Stimulated activated naive CD8-positive, alpha-beta T cell treated with anti-CD3 and anti-CD28 coated beads, Interleukin-15, amount 100 ng/mL, for 72 hours (primary cell): ENCODE results near the gene DHRSX.
"Not testable (repeated sequence)": the region's sequence is repeated elsewhere in the genome, so short reads cannot be mapped to it uniquely, and the experiment has no call there.

Source experiments
- ATAC-seq: fragments of 150-1000 bp; cut with Tn5 transposase; 2 replicates; pipeline ENCODE4 v1.10.0; 2021; ENCODE audit warnings: mild to moderate bottlenecking, moderate library complexity
- DNase-seq, 2 donors: peaks; one replicate each; pipeline ENCODE4 v3.0.0; 2021 to 2022
- H3K27ac Mint-ChIP-seq, 2 donors: one replicate each; pipeline ENCODE4 v1.8.0; 2022; ENCODE audit warnings: mild to moderate bottlenecking in 2 of 2, mixed read lengths in 2 of 2, moderate library complexity in 2 of 2
- H3K27me3 Mint-ChIP-seq: one replicate; pipeline ENCODE4 v1.8.0; 2022; ENCODE audit warnings: mixed read lengths
- H3K4me1 Mint-ChIP-seq: one replicate; pipeline ENCODE4 v1.8.0; 2022; ENCODE audit warnings: mild to moderate bottlenecking, mixed read lengths
- H3K4me3 Mint-ChIP-seq, 2 donors: one replicate each; pipeline ENCODE4 v1.8.0; 2022; ENCODE audit warnings: mild to moderate bottlenecking in 2 of 2, mixed read lengths in 2 of 2, moderate library complexity in 1 of 2
- H3K9me3 Mint-ChIP-seq, 2 donors: one replicate each; pipeline ENCODE4 v1.8.0; 2022; ENCODE audit warnings: mixed read lengths in 2 of 2

Gene DHRSX

GRCh38 chrX:2505341-2505740 is 4.6 kb upstream of the DHRSX start:
- H3K9me3 Mint-ChIP-seq, ATAC-seq, DNase-seq, H3K27me3 Mint-ChIP-seq, H3K4me3 Mint-ChIP-seq, H3K4me1 Mint-ChIP-seq, H3K27ac Mint-ChIP-seq: not testable (repeated sequence)

DNA sequence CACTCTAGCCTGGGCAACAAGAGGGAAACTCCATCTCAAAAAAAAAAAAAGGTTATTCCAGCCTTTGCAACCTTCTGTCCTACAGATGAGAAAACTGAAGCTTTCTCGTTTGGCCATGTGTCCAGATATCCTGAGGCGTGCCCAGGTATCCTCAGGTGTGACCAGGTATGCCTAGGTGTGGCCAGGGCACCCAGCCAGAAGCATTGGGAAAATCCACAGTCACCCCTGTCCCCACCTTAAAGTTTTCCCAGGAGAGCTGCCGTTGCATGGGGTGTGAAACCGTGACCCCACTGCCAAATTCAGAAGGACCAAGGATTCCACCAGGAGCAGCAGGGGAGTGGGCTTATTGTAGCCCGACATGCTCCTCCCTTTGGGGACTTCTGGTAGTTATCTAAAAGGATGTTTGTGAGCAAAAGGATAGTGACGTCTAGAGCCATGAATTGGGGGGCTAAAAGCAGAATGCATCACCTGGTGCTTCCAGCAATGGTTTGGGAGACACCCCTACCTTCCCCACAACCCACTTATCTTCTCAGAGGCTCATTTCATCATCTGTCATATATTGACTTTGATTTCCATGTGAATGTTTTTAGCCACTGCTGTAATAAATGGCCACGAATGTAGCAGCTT is 4.0 kb upstream of the DHRSX start:
- no peaks in the 10 kb centered on the region for H3K27me3 Mint-ChIP-seq
- no peak overlapping the region for H3K27ac Mint-ChIP-seq
- H3K9me3 Mint-ChIP-seq: no peaks in the 10 kb centered on the region
- no peak overlapping the region for H3K4me3 Mint-ChIP-seq
- no peak for DNase-seq
- no peak for ATAC-seq
- peaks cover 10% of the 10 kb centered on the region for H3K4me1 Mint-ChIP-seq

DNA sequence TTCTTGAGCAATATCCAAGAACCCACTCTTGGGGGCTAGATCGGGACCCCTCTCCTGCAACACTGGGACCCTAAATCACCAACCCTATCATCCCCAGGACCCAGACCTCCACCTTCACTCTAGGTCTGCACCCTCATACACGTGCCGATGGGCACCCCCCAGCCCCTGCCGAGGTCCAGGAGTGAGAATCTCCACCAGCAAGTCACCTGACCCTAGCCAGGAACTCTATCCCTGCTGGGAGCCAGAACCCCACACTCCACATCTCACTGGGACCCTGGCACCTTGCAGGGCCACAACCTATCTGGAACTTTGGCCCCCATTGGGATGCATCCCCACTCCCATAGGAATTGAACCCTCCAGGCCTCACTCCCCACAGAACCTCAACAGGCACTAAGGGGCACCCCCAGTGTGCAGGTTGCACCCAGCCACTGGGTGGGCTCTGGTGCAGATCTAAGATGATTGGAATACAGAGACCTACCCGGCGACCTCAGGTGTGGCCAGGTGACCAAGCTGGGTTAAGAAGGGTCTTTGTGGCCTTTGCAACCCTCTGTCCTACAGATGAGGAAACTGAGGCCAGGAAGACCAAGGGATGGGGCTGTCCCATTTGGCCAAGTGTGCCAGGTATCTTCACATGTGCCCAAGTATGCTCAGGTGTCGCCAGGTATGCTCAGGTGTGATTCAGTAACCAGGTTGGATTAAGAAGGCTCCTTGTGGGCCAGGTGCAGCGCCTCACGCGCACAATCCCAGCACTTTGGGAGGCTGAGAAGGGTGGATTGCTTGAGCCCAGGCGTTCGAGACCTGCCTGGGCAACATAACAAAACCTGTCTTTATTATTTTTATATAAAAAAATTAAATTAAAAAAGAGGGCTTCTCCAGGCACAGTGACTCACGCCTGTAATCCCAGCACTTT is 3.1 kb upstream of the DHRSX start:
- DNase-seq (no peak), ATAC-seq (no peak)
- Mint-ChIP-seq H3K4me1 (peaks cover 19% of the 10 kb centered on the region), H3K27ac (no peak overlapping the region), H3K4me3 (no peak overlapping the region), H3K27me3 (no peaks in the 10 kb centered on the region), H3K9me3 (no peaks in the 10 kb centered on the region)

DNA sequence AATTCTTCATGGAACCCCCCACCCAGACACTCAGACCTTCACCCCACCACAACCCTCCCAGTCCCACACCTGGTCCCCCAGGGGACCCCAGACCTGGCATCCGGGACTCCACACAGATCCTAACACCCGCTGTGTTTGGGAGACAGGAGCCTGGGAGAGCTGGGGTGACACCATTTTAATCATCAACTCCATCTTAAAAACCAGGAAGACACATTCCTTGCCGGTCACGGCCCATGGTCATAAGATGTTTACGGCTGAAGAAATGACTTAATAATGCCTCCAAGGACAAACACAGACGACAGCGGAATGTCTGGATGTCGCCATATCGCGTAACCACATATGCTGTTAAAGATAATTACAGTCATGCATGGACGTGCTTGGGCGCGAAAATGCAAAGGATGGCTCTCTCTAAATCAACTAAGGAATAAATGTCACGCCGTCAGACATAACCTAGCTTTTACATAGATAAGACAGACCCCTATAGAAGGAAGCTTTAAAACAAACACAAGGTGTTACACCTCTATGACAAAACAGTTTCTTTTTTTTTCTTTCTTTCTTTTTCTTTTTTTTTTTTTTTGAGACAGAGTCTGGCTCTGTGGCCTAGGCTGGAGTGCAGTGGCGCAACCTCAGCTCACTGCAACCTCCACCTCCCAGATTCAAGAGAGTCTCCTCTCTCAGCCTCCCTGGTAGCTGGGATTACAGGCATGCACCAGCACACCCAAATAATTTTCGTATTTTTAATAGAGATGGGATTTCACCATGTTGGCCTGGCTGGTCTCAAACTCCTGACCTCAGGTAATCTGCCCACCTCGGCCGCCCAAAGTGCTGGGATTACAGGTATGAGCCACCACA is 2.1 kb upstream of the DHRSX start:
- Mint-ChIP-seq H3K27me3 (no peaks in the 10 kb centered on the region), H3K4me1 (peaks cover 29% of the 10 kb centered on the region), H3K27ac (peak overlapping the region in 1 of 2 donors; percentile 85), H3K4me3 (no peak overlapping the region), H3K9me3 (no peaks in the 10 kb centered on the region)
- no peak for DNase-seq
- ATAC-seq: no peak

DNA sequence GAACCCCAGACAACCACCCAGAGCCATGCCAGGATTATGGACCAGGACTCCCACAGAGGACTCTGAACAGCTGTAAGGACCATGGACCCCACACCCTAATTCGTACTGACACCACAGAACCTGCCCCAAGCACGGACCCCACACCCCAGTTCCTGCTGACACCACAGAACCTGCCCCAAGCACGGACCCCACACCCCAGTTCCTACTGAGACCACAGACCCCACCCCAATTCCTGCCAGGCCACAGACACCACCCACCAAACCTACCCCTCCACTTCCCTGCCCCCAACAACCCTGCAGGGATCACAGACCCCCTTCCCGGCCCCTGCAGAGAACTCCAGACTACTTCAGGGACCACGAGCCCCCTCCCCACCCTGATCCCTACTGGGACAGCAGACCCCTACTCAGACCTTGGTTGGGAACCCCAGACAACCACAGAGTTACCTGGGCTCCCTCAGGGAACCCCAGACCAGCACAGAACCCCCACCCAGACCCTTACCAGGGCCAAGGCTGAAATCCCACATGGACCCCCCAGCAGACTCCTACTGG is 1.4 kb upstream of the DHRSX start:
- H3K27ac Mint-ChIP-seq: peak overlapping the region; percentile 82 to 97
- H3K4me1 Mint-ChIP-seq: peaks cover 33% of the 10 kb centered on the region
- H3K9me3 Mint-ChIP-seq: no peaks in the 10 kb centered on the region
- H3K27me3 Mint-ChIP-seq: no peaks in the 10 kb centered on the region
- peak overlapping the region; percentile 79 to 85 for H3K4me3 Mint-ChIP-seq
- no peak for DNase-seq
- ATAC-seq: no peak

GRCh38 chrX:2501559-2502102 is 855 bp upstream of the DHRSX start:
- Mint-ChIP-seq H3K27ac (peak overlapping the region; percentile 97), H3K4me1 (peaks cover 33% of the 10 kb centered on the region), H3K4me3 (peak overlapping the region; percentile 79 to 85), H3K27me3 (no peaks in the 10 kb centered on the region), H3K9me3 (no peaks in the 10 kb centered on the region)
- no peak for DNase-seq
- ATAC-seq: peak; percentile 36

- ATAC-seq (peak; percentile 72), DNase-seq (peak; percentile 32 to 54)
- peak overlapping the region in 1 of 2 donors; percentile 93 for H3K27ac Mint-ChIP-seq
- H3K27me3 Mint-ChIP-seq: no peaks in the 10 kb centered on the region
- peaks cover 33% of the 10 kb centered on the region for H3K4me1 Mint-ChIP-seq
- H3K9me3 Mint-ChIP-seq: no peaks in the 10 kb centered on the region
- peak overlapping the region; percentile 74 to 81 for H3K4me3 Mint-ChIP-seq
These were observed 529 bp downstream of the DHRSX start for GRCh38 chrX:2500091-2500802.

GRCh38 chrX:2499507-2499906 is 1.3 kb downstream of the DHRSX start:
- H3K27ac Mint-ChIP-seq: peak overlapping the region in 1 of 2 donors; percentile 97
- no peaks in the 10 kb centered on the region for H3K9me3 Mint-ChIP-seq
- H3K4me1 Mint-ChIP-seq: peaks cover 33% of the 10 kb centered on the region
- H3K27me3 Mint-ChIP-seq: no peaks in the 10 kb centered on the region
- ATAC-seq (no peak), DNase-seq (no peak)
- H3K4me3 Mint-ChIP-seq: peak overlapping the region; percentile 74 to 81

- H3K4me1 Mint-ChIP-seq: peaks cover 33% of the 10 kb centered on the region
- ATAC-seq (no peak), DNase-seq (no peak)
- no peaks in the 10 kb centered on the region for H3K27me3 Mint-ChIP-seq
- H3K4me3 Mint-ChIP-seq: peak overlapping the region; percentile 74 to 81
- no peaks in the 10 kb centered on the region for H3K9me3 Mint-ChIP-seq
- H3K27ac Mint-ChIP-seq: peak overlapping the region in 1 of 2 donors; percentile 70
These were observed 1.9 kb downstream of the DHRSX start for GRCh38 chrX:2498781-2499302.

DNA sequence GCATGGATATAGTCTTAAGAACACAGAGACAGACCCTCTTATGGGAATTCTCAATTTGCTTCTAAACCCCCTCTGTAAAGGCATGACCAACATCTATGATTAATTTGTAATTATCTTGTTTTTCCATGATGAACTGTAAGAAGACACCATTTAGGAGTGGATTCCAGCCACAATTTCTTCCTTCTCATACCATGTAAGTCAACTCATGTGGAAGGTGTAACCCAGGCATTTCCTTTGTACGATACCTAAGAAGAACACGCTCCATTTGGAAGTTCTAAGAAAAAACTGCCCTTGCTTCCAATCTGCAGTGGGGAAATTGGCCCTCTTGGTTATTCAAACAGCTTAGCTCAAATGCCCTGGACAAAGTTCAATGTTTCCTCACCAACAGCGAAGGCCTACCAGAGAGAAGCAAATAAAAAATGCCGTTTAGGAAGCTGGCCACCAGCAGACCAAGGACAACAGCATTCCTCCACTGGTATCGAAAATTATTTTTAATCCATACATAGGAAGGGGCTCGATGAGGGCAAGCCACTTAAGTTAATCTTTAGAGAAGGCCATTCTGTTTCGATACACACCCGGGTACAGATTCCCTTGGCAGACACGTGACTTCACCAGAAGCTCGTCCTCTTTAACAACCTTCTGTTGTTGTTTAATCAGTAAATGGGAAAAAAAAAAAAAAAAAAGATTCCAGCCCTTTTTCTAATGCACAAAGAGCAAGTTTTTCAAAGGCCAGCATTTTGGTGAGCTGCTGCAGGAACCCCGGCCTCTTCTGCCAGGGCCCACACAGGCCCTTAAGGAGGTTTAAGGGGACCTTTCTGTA is 2.6 kb downstream of the DHRSX start:
- Mint-ChIP-seq H3K4me1 (peaks cover 33% of the 10 kb centered on the region), H3K27ac (peak overlapping the region in 1 of 2 donors; percentile 37), H3K27me3 (no peaks in the 10 kb centered on the region), H3K4me3 (peak overlapping the region; percentile 74 to 81), H3K9me3 (no peaks in the 10 kb centered on the region)
- ATAC-seq (no peak), DNase-seq (no peak)

DNA sequence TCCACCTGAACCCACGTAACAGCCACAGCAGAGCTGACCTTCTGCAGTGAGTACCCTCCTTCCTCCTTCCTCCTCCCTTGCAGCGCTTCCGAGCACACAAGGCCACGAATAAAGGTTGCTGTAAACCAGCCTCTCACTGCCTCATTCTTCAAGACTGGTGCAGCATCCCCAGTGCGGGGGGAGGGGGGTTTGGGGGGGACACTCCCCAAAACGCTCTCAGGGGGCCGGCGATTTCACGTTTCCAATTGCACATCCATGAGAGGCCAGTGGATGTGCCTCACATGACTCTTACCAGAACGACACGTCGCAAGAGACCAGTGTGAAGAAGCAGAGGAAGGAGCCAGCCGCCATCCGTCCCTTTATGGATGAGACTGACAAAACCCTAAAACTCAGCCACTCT is 5.2 kb downstream of the DHRSX start:
- ATAC-seq: no peak

GRCh38 chrX:2492531-2493218 is 8.1 kb downstream of the DHRSX start:
- H3K27ac Mint-ChIP-seq: no peak overlapping the region
- DNase-seq: no peak
- H3K4me1 Mint-ChIP-seq: peaks cover 2% of the 10 kb centered on the region
- no peak for ATAC-seq
- no peak overlapping the region for H3K4me3 Mint-ChIP-seq
- no peaks in the 10 kb centered on the region for H3K9me3 Mint-ChIP-seq
- H3K27me3 Mint-ChIP-seq: no peaks in the 10 kb centered on the region

More for the DNA sequence above, 5.2 kb downstream of the DHRSX start:
- H3K4me3 Mint-ChIP-seq: no peak overlapping the region
- H3K4me1 Mint-ChIP-seq: peaks cover 23% of the 10 kb centered on the region
- no peak for DNase-seq
- H3K9me3 Mint-ChIP-seq: no peaks in the 10 kb centered on the region
- no peaks in the 10 kb centered on the region for H3K27me3 Mint-ChIP-seq
- no peak overlapping the region for H3K27ac Mint-ChIP-seq

DNA sequence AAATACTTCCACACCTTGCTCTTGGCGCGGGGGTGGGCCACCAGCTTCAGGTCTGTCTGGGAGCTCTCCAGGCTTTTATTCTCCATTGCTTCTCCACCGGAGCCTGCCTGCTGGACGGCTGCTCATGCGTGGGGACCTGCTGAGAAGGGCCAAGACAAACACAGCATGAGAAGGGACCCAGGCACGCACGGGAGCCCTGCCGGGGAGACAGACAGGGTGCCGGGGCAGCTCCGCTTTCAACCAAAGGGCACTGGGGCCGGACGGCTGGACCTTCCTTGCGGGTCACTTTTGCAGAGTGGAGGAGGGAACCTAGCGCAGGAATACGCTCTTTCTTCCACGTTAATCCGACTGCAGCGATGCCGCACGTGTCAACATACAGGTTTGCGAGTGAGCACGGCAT is 10.1 kb downstream of the DHRSX start:
- Mint-ChIP-seq H3K4me3 (no peak overlapping the region), H3K27ac (no peak overlapping the region)

More for the DNA sequence above, 10.1 kb downstream of the DHRSX start:
- Mint-ChIP-seq H3K27me3 (no peaks in the 10 kb centered on the region), H3K9me3 (no peaks in the 10 kb centered on the region), H3K4me1 (no peaks in the 10 kb centered on the region)
- ATAC-seq (no peak), DNase-seq (no peak)
